GM06990 (cell line): ENCODE results near the gene EFNA4.
"Not testable (repeated sequence)": the region's sequence is repeated elsewhere in the genome, so short reads cannot be mapped to it uniquely, and the experiment has no call there.

Source experiments
- DNase-seq: peaks from one replicate; pipeline ENCODE4 v3.0.0-alpha.2; 2011; ENCODE audit not compliant: insufficient read length; ENCODE audit errors: extremely low read depth
- H3K27me3 ChIP-seq: replicated peaks from 2 replicates; pipeline ENCODE4 v1.6.0; 2011; ENCODE audit warnings: low read length; ENCODE audit not compliant: control insufficient read depth, insufficient read depth
- H3K36me3 ChIP-seq: 2 replicates; pipeline ENCODE4 v1.5.1; 2011; ENCODE audit warnings: low read length; ENCODE audit not compliant: control insufficient read depth, insufficient read depth
- H3K4me3 ChIP-seq: replicated peaks from 2 replicates; pipeline ENCODE4 v1.5.1; 2011; ENCODE audit warnings: low read depth, mild to moderate bottlenecking, control low read depth, low read length
- TF ChIP-seq, protein P1 (sequence below): IDR thresholded peaks from 2 replicates; pipeline ENCODE4 v1.5.1; 2011; ENCODE audit warnings: low read length, control low read depth, mild to moderate bottlenecking, inconsistent platforms; ENCODE audit not compliant: insufficient read depth, poor library complexity, severe bottlenecking

The EFNA4 gene

GRCh38 chr1:155110381-155110780 is 46.8 kb downstream of the EFNA4 start:
- H3K4me3 ChIP-seq, result no peak overlapping the region
- TF ChIP-seq, protein P1, sequence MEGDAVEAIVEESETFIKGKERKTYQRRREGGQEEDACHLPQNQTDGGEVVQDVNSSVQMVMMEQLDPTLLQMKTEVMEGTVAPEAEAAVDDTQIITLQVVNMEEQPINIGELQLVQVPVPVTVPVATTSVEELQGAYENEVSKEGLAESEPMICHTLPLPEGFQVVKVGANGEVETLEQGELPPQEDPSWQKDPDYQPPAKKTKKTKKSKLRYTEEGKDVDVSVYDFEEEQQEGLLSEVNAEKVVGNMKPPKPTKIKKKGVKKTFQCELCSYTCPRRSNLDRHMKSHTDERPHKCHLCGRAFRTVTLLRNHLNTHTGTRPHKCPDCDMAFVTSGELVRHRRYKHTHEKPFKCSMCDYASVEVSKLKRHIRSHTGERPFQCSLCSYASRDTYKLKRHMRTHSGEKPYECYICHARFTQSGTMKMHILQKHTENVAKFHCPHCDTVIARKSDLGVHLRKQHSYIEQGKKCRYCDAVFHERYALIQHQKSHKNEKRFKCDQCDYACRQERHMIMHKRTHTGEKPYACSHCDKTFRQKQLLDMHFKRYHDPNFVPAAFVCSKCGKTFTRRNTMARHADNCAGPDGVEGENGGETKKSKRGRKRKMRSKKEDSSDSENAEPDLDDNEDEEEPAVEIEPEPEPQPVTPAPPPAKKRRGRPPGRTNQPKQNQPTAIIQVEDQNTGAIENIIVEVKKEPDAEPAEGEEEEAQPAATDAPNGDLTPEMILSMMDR, result no peak
- DNase-seq, result no peak
- H3K36me3 ChIP-seq, result no peaks in the 10 kb centered on the region
- no peaks in the 10 kb centered on the region for H3K27me3 ChIP-seq

- H3K27me3 ChIP-seq, result no peaks in the 10 kb centered on the region
- TF ChIP-seq, protein P1, result no peak
These were observed 47.3 kb downstream of the EFNA4 start for GRCh38 chr1:155110826-155111225.

GRCh38 chr1:155113450-155113980 is 50.0 kb downstream of the EFNA4 start:
- no peaks in the 10 kb centered on the region for H3K36me3 ChIP-seq
- DNase-seq, result no peak
- H3K4me3 ChIP-seq, result no peak overlapping the region
- TF ChIP-seq, protein P1, result no peak
- H3K27me3 ChIP-seq, result no peaks in the 10 kb centered on the region

More at GRCh38 chr1:155110826-155111225, 47.3 kb downstream of the EFNA4 start:
- no peaks in the 10 kb centered on the region for H3K36me3 ChIP-seq
- H3K4me3 ChIP-seq, result no peak overlapping the region
- DNase-seq, result no peak

GRCh38 chr1:155116113-155116764 is 52.7 kb downstream of the EFNA4 start:
- H3K36me3 ChIP-seq, result no peaks in the 10 kb centered on the region
- H3K4me3 ChIP-seq, result no peak overlapping the region
- DNase-seq, result no peak
- TF ChIP-seq, protein P1, result no peak
- no peaks in the 10 kb centered on the region for H3K27me3 ChIP-seq

DNA sequence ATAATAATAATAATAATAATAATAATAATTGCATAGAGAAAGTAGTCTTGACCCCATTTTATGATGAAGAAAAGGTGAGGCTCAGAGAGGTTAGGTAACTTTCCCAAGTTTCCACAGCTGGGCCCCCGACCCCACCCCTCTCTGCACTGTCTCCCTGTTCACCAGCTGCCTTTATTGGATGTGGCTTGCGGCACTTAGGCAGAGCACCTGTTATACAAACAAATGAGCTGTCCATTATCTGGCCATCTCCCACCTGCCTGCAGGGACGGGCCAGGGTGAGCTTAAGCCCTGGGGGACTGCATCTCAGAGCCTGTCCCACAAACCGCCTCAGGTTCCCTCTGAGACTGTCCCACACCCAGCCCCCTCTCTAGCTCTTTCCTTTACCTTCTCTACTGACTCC is 54.1 kb downstream of the EFNA4 start:
- TF ChIP-seq, protein P1, result no peak

GRCh38 chr1:155118090-155118489 is 54.5 kb downstream of the EFNA4 start:
- H3K36me3 ChIP-seq, H3K4me3 ChIP-seq, DNase-seq, H3K27me3 ChIP-seq: not testable (repeated sequence)

More for the DNA sequence above, 54.1 kb downstream of the EFNA4 start:
- H3K36me3 ChIP-seq, result no peaks in the 10 kb centered on the region
- no peak for DNase-seq
- no peak overlapping the region for H3K4me3 ChIP-seq
- H3K27me3 ChIP-seq, result no peaks in the 10 kb centered on the region
